ENCODE results near the gene RNF217. TPM values are rescaled to one million over a fixed set of nuclear protein-coding genes. Genes with fewer than 3 reads are reported as not detected.
A peak's percentile ranks its signal among the peaks of the same experiment; 100 is the strongest.

The RNF217 gene
- total and polyA plus RNA-seq, 2 of the 8 experiments (the other 6 are each of a cell fraction or from before 2014, with no cell fraction given) = 2.0 to 8.9 TPM

DNA sequence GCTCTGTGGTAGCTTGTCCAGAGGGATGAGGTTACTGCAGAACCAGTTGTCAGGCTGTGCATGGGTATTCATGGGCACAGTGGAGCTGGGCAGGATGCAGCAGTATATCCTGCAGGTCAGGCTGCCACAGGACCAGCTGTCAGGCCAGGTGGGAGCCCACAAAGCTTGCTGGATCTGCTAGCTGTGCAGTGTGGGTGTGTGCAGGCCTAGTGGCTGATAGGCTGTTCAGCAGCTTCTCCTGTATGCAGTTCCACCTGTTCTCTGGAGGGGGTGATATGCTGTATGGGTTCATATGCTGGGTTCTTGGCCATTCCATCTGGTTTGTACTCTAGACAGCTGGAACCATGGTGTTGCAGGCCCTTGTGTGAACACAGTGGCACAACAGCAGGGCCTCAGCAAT is 150.7 kb downstream of the RNF217 start:
- ChIA-PET POLR2A (ENCODE audit: partially characterized antibody) (no interaction called here), CTCF (ENCODE audit: partially characterized antibody) (interaction anchor here (0.6 to 3.9 kb wide), 30 partner anchors 8 to 821 kb away, joined by 3 to 69 read pairs (median 7); partner anchors contain the start of genes RNF217 and TPD52L1)
- H3K14ac ChIP-seq (ENCODE audit: insufficient read length) = no peak overlapping the region
- H2AK5ac ChIP-seq (ENCODE audit: low read depth, low read length) = no peak overlapping the region
- no peak overlapping the region for H3K4ac ChIP-seq (replicated peaks; ENCODE audit: insufficient read length, low read depth, low read length)
- H3K23ac ChIP-seq (ENCODE audit: insufficient read length) = no peak overlapping the region
- H2BK12ac ChIP-seq (ENCODE audit: low read depth, low read length) = no peak overlapping the region
- H2BK20ac ChIP-seq (ENCODE audit: low read length) = no peak overlapping the region
- no peak overlapping the region for H3K56ac ChIP-seq (replicated peaks; ENCODE audit: insufficient read length, low read depth, low read length)
- peak overlapping the region; percentile 11; the same call in 1 of the 2 replicates for H4K8ac ChIP-seq (ENCODE audit: extremely low read depth, insufficient read depth, low read length)
- no peak overlapping the region for H2BK15ac ChIP-seq (ENCODE audit: low read length)
- no peak overlapping the region for H3K9ac ChIP-seq (replicated peaks in 1 of 4; ENCODE audit: extremely low read depth in 1 of 4, low read depth in 3 of 4, low read length in 3 of 4)
- no peaks in the 10 kb centered on the region for H3K23me2 ChIP-seq (ENCODE audit: low read depth, low read length)
- H4K20me1 ChIP-seq (replicated peaks in 1 of 2; ENCODE audit: control insufficient read depth in 1 of 2, insufficient read depth in 2 of 2, low read length in 2 of 2) = no peaks in the 10 kb centered on the region
- no peaks in the 10 kb centered on the region for H3K36me3 ChIP-seq (ENCODE audit: control insufficient read depth in 2 of 4, insufficient read depth in 4 of 4, low read length in 3 of 4)
- DNase-seq (ENCODE audit: low read depth in 1 of 2, low spot score in 2 of 2) (no peak), FAIRE-seq (no peak)
- H3K9me3 ChIP-seq (ENCODE audit: insufficient read depth in 2 of 2, low read depth in 1 of 2, low read length in 1 of 2) = peaks cover 5 to 6% of the 10 kb centered on the region in 2 experiments; a peak in 2 of 4 replicates
- H4K91ac ChIP-seq (replicated peaks; ENCODE audit: insufficient read length, low read length) = no peak overlapping the region
- H3K27me3 ChIP-seq (replicated peaks in 1 of 4; ENCODE audit: control insufficient read depth in 3 of 4, extremely low read depth in 1 of 4, insufficient read depth in 3 of 4, low read length in 3 of 4) = no peaks in the 10 kb centered on the region
- H3K4me2 ChIP-seq (ENCODE audit: insufficient read depth in 1 of 2, low read depth in 2 of 2, low read length in 2 of 2) = no peak overlapping the region; a peak in 1 of 4 replicates
- H4K5ac ChIP-seq (ENCODE audit: insufficient read length, low read depth, low read length) = no peak overlapping the region
- no peaks in the 10 kb centered on the region for H3K79me1 ChIP-seq (ENCODE audit: low read depth, low read length)
- H2BK5ac ChIP-seq (ENCODE audit: low read depth, low read length) = no peak overlapping the region
- H2BK120ac ChIP-seq (replicated peaks; ENCODE audit: low read depth, low read length) = no peak overlapping the region
- H3K79me2 ChIP-seq (ENCODE audit: control insufficient read depth in 1 of 2, insufficient read depth in 2 of 2, low read length in 2 of 2) = no peaks in the 10 kb centered on the region
- no peak overlapping the region for H3K18ac ChIP-seq (ENCODE audit: extremely low read depth, low read length)
- H3K27ac ChIP-seq (ENCODE audit: low read depth, low read length) = no peak overlapping the region
- TF ChIP-seq SRF (IDR thresholded peaks at IDR 0.05; ENCODE audit: low read depth, low read length) = no peak
- TF ChIP-seq, protein P1, sequence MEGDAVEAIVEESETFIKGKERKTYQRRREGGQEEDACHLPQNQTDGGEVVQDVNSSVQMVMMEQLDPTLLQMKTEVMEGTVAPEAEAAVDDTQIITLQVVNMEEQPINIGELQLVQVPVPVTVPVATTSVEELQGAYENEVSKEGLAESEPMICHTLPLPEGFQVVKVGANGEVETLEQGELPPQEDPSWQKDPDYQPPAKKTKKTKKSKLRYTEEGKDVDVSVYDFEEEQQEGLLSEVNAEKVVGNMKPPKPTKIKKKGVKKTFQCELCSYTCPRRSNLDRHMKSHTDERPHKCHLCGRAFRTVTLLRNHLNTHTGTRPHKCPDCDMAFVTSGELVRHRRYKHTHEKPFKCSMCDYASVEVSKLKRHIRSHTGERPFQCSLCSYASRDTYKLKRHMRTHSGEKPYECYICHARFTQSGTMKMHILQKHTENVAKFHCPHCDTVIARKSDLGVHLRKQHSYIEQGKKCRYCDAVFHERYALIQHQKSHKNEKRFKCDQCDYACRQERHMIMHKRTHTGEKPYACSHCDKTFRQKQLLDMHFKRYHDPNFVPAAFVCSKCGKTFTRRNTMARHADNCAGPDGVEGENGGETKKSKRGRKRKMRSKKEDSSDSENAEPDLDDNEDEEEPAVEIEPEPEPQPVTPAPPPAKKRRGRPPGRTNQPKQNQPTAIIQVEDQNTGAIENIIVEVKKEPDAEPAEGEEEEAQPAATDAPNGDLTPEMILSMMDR (IDR thresholded peaks at IDR 0.05; ENCODE audit: control extremely low read depth in 1 of 3, insufficient read depth in 1 of 3, low read depth in 1 of 3, low read length in 3 of 3) = peak in 2 of 3 experiments; percentile 32 to 44; a peak in 3 of 4 replicates
- no peaks in the 10 kb centered on the region for H3K4me1 ChIP-seq (replicated peaks in 1 of 4; ENCODE audit: control insufficient read depth in 3 of 4, insufficient read depth in 4 of 4, low read length in 3 of 4)
- H2AFZ ChIP-seq (ENCODE audit: low read length) = no peak overlapping the region
- H3K4me3 ChIP-seq (ENCODE audit: extremely low read depth in 1 of 4, insufficient read depth in 2 of 4, low read depth in 3 of 4, low read length in 4 of 4) = no peak overlapping the region

All from H1 (cell line).